ENCODE measurements around the gene CALML6.

DNA sequence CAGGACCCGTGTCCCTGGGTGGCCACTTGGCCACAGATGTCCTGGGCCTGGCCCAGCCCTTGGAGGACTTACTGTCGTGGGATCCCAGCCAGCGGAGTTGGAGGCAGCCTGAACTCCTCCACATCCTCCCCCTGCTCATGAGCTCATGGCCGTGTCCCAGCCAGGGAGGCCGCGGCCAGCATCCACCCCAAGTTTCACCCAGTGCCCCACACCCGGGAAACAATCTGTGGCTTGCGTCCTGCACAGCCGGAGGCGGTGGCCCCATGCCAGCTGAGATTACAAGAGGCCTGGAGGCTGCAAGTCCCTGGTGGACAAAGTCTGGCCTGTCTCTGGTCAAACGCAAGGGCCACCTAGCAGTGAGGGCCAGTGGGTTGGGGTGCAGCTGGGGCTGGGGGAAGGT is 31.5 kb downstream of the CALML6 start:
- no peak for TF ChIP-seq POLR2A (IDR thresholded peaks at IDR 0.05; ENCODE audit: low read length)
- no peak for TF ChIP-seq CTCF (IDR thresholded peaks at IDR 0.05)
- TF ChIP-seq JUN (IDR thresholded peaks at IDR 0.05) = no peak
- no peak for TF ChIP-seq EP300 (IDR thresholded peaks at IDR 0.05)
